Neural progenitor cell (in vitro differentiated cells): ENCODE data around the gene AGBL2.

Source experiments
- EZH2 ChIP-seq: fragments of 200-600 bp; sonication (generic); IDR thresholded peaks from 2 replicates; pipeline ENCODE4 v1.6.1; 2017; ENCODE audit warnings: antibody characterized with exemption, mild to moderate bottlenecking, moderate library complexity
- EZH2phosphoT487 ChIP-seq: fragments of 200-600 bp; sonication (generic); IDR thresholded peaks from 2 replicates; pipeline ENCODE4 v1.6.1; 2017; ENCODE audit warnings: antibody characterized with exemption
- TF ChIP-seq, protein P1 (sequence below): fragments of 200-600 bp; sonication (generic); IDR thresholded peaks from 2 replicates; pipeline ENCODE4 v1.5.1; 2017; ENCODE audit warnings: antibody characterized with exemption, mild to moderate bottlenecking

DNA sequence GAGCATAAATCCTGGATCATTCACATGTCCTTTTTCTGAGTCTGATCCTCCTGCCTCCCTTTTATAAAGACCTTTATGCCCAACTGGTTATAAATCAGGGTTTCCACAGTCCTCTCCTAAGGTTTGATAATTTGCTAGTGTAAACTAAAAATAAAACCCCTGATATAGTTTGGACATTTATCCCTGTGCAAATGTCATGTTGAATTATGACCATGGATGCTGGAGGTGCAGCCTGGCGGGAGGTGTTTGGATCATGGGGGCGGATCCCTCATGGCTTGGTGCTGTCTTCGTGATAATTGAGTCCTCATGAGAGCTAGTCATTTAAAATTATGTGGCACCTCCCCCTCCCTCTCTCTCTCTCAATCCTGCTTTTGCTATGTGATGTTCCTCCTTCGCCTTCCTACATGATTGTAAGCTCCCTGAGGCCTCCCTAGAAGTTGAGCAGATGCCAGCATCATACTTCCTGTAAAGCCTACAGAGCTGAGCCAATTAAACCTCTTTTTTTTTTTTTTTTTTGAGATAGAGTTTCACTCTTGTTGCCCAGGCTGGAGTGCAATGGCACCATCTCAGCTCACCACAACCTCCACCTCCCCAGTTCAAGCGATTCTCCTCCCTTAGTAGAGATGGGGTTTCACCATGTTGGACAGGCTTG, 63.2 kb downstream of the AGBL2 start:
- TF ChIP-seq, protein P1, sequence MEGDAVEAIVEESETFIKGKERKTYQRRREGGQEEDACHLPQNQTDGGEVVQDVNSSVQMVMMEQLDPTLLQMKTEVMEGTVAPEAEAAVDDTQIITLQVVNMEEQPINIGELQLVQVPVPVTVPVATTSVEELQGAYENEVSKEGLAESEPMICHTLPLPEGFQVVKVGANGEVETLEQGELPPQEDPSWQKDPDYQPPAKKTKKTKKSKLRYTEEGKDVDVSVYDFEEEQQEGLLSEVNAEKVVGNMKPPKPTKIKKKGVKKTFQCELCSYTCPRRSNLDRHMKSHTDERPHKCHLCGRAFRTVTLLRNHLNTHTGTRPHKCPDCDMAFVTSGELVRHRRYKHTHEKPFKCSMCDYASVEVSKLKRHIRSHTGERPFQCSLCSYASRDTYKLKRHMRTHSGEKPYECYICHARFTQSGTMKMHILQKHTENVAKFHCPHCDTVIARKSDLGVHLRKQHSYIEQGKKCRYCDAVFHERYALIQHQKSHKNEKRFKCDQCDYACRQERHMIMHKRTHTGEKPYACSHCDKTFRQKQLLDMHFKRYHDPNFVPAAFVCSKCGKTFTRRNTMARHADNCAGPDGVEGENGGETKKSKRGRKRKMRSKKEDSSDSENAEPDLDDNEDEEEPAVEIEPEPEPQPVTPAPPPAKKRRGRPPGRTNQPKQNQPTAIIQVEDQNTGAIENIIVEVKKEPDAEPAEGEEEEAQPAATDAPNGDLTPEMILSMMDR: no peak
- no peak for TF ChIP-seq EZH2
- TF ChIP-seq EZH2phosphoT487: no peak
